GM13976 (cell line): ENCODE measurements around the gene ARID5B.

Source experiments
- DNase-seq: peaks from one replicate; pipeline ENCODE4 v3.0.0; 2012; ENCODE audit warnings: low spot score
- in situ Hi-C: fragments of 300-500 bp; cut with MboI; formaldehyde crosslinking; loops from one replicate; pipeline ENCODE4 v1.12.0; 2022; ENCODE audit warnings: low sequenced_read_pairs, mixed read lengths, inconsistent platforms; ENCODE audit not compliant: unreplicated experiment
- TF ChIP-seq, protein P1 (sequence below): IDR thresholded peaks from 2 replicates; pipeline ENCODE4 v1.5.1; 2012; ENCODE audit warnings: borderline replicate concordance, mild to moderate bottlenecking; ENCODE audit not compliant: insufficient read depth; ENCODE audit errors: extremely low read depth, missing control alignments, control extremely low read depth

ARID5B gene

DNA sequence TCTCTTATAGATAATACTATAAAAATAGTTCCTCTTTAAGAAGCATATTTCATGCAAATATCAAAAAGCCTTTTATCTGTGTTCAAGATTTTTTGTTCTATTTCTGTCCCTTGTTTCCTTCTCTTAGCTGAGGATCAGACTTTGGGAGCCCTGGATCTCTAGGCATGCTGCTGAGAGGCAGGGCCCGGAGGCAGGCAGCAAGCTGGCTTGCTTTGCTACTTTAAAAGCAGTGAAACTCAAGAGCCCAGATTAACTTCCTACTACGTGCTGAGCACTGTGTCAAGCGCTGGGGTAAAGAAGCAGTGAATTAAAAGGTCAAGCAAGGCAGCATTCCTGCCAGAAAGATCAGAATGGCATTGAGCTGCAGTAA is 31.0 kb upstream of the ARID5B start:
- DNase-seq = no peak
- in situ Hi-C loops = no loop called here
- TF ChIP-seq, protein P1, sequence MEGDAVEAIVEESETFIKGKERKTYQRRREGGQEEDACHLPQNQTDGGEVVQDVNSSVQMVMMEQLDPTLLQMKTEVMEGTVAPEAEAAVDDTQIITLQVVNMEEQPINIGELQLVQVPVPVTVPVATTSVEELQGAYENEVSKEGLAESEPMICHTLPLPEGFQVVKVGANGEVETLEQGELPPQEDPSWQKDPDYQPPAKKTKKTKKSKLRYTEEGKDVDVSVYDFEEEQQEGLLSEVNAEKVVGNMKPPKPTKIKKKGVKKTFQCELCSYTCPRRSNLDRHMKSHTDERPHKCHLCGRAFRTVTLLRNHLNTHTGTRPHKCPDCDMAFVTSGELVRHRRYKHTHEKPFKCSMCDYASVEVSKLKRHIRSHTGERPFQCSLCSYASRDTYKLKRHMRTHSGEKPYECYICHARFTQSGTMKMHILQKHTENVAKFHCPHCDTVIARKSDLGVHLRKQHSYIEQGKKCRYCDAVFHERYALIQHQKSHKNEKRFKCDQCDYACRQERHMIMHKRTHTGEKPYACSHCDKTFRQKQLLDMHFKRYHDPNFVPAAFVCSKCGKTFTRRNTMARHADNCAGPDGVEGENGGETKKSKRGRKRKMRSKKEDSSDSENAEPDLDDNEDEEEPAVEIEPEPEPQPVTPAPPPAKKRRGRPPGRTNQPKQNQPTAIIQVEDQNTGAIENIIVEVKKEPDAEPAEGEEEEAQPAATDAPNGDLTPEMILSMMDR = no peak

DNA sequence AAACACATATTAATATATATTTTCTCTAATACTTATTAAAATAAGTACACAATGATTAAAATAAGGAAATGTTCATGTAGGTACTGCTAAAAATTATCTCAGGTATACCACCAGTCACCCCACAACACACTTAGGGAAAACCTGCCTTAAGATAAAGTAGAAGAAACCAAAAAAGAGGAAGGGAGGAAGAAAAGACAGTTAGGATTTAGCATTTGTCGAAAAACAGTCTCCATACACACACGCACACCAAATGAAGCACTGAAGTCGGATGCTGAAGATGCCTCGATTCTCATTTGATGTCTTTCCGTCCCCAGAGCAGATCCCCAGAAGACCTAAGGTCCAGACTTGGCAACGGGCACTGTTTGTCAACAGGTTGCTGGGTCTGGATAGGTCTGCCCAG is 30.0 kb upstream of the ARID5B start:
- in situ Hi-C loops = no loop called here
- DNase-seq = no peak
- TF ChIP-seq, protein P1 = no peak

DNA sequence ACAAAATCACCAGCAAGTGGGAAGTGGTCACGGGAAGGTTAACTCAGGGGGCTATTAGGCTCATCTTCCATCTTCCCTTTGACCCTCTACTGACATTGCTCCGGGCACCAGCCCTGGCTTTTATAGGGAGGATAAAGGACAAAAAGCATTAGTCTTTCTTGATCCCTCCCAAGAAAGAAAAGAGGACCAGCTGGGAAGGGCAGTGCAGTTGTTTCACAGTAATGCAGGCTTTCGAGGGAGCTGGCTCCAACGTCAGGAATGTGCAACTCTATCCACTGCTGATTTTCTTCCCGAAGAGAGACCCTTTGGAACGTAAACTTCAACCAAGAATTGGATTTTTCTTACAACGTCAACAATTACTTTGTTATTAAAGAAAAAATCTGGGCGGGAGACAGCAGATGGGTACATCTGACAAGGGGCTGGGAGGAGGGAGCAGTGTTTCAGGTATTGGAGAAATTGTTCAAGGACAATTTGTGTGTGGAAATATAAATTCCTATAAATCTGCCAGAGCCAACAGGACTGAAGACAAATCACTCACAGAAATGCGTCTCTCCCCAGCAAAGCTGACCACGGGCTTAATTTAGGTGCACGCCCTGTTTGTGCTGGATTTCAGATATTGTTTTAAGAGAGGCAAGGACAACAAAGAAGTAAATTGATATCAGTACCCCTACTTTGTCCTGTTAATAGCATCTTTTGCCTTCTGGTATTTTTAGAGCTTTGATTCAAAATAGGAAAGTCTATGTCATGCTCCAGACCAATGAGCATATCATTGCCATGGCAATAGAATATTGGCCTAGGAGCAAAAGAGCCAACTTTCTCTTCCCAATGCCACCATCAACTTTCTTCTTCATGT is 23.4 kb upstream of the ARID5B start:
- TF ChIP-seq, protein P1 = no peak
- no peak for DNase-seq
- in situ Hi-C loops = no loop called here

DNA sequence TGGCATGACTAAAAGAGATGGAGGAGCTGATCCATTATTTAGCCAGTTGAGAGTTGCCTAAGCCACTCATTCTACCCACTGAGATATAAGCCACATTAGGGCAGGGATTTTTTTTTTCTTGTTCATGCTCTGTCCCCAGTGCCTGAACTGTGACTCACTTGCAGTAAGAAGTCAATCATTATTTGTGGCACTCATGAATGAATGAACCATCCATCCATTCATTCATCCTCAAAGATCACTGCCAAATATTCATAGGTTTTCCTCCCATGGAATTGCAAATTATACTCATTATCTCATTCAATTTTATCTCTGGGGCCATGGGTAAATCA is 22.8 kb upstream of the ARID5B start:
- TF ChIP-seq, protein P1 = no peak
- DNase-seq = no peak
- in situ Hi-C loops = no loop called here

DNA sequence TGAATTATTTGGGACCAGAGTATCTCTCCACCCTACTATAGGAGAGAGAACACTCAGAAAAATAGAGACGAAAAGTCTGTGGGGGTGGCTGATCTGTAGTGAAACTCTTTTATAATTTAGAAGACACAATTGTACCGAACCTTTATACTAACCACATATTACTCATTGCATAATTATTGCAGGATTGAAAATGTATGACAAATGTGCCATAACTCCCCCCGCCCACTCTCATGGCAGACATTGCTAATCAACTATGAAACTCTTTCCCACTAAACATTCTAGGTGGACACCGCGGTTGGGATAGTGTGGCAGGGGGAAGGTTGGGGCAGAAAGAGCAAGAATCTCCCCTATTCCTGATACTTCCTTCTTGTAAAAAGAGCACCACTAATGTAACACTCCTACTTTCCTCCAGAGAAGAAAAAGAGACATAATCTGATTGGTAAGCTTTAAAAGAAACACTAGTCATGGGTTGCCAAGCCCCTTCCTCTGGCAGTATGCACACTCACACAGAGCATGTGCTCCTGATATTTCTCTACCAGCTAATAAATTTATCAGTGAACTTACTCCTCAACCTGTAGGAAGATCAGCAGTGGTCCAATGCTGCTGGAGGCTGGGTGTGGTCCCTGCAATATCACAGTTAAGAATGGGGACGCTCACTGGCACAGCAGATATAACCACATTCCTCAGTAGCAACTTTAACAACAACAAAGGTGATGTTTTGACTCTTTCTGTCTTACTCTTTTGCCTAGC is 18.7 kb upstream of the ARID5B start:
- DNase-seq = no peak
- in situ Hi-C loops = no loop called here
- TF ChIP-seq, protein P1 = no peak

DNA sequence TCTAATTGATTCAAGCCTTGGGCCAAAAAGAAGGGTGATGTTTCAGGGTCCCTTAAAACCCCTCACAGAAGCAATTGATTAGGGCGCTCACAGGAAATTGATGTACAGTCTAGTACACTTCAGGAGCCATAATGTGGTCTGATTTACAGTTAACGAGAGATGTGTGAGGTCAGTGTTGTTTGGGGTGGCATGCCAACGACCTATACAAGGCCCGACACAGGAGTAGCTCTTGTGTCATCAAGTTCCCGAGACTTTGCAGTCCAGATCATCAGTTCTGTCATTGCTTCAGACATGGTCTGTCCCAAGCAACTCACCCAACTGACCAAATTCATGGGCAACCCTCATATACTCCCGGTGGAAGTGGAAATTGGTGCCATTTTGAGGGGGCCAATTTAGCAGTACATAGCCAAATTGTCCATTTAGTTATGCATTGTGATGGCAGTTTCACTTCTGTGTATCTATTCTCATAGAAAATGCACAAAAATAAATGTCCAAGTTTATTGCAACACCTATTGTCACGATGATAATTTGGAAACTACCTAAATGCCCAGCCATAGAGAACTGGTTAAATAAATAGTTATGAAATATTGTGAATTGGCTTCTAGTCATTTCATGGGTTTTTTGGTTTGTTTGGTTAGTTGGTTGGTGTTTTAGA is 18.0 kb upstream of the ARID5B start:
- in situ Hi-C loops = no loop called here
- TF ChIP-seq, protein P1 = no peak
- DNase-seq = no peak
